Hepatocyte (in vitro differentiated cells): ENCODE data around the gene PRKAR1B. TPM values are rescaled to one million over a fixed set of nuclear protein-coding genes. Genes with fewer than 3 reads are reported as not detected.

ENCODE experiments used
- DNase-seq: peaks from one replicate; pipeline ENCODE4 v3.0.0-alpha.2; 2016; ENCODE audit warnings: low spot score
- H2AFZ ChIP-seq: fragments of 200-600 bp; sonication (generic); 2 replicates; pipeline ENCODE4 v1.6.0; 2016; ENCODE audit warnings: antibody characterized with exemption, mild to moderate bottlenecking
- H3K27ac ChIP-seq: fragments of 200-600 bp; sonication (generic); 2 replicates; pipeline ENCODE4 v1.5.1; 2016; ENCODE audit warnings: mild to moderate bottlenecking
- H3K27me3 ChIP-seq: fragments of 200-600 bp; sonication (generic); 2 replicates; pipeline ENCODE4 v1.6.1; 2016
- H3K36me3 ChIP-seq: fragments of 200-600 bp; sonication (generic); replicated peaks from 2 replicates; pipeline ENCODE4 v1.5.1; 2016; ENCODE audit warnings: low read depth; ENCODE audit not compliant: insufficient read depth
- H3K4me1 ChIP-seq: fragments of 200-600 bp; sonication (generic); 2 replicates; pipeline ENCODE4 v1.5.1; 2016; ENCODE audit warnings: mild to moderate bottlenecking, moderate library complexity; ENCODE audit not compliant: insufficient read depth
- H3K4me2 ChIP-seq: fragments of 200-600 bp; sonication (generic); 2 replicates; pipeline ENCODE4 v1.6.0; 2016
- H3K4me3 ChIP-seq: fragments of 200-600 bp; sonication (generic); 2 replicates; pipeline ENCODE4 v1.5.1; 2016; ENCODE audit warnings: mild to moderate bottlenecking
- H3K79me2 ChIP-seq: fragments of 200-600 bp; sonication (generic); 2 replicates; pipeline ENCODE4 v1.6.0; 2017; ENCODE audit warnings: mild to moderate bottlenecking
- H3K9me2 ChIP-seq: fragments of 200-600 bp; sonication (generic); replicated peaks from 2 replicates; pipeline ENCODE4 v1.6.0; 2017; ENCODE audit warnings: mild to moderate bottlenecking; ENCODE audit not compliant: insufficient read depth
- H3K9me3 ChIP-seq: fragments of 200-600 bp; sonication (generic); 2 replicates; pipeline ENCODE4 v1.5.1; 2016; ENCODE audit warnings: low read depth, mild to moderate bottlenecking
- H4K20me1 ChIP-seq: fragments of 200-600 bp; sonication (generic); 2 replicates; pipeline ENCODE4 v1.6.0; 2016; ENCODE audit warnings: mild to moderate bottlenecking; ENCODE audit not compliant: insufficient read depth, poor library complexity, severe bottlenecking
- CTCF ChIP-seq: fragments of 200-600 bp; sonication (generic); IDR thresholded peaks from 2 replicates; pipeline ENCODE4 v1.5.1; 2016; ENCODE audit warnings: antibody characterized with exemption, mild to moderate bottlenecking; ENCODE audit not compliant: poor library complexity
- EZH2 ChIP-seq: fragments of 200-600 bp; sonication (generic); IDR thresholded peaks from 2 replicates; pipeline ENCODE4 v1.6.1; 2016; ENCODE audit warnings: antibody characterized with exemption, mild to moderate bottlenecking, borderline replicate concordance
- EZH2phosphoT487 ChIP-seq: fragments of 200-600 bp; sonication (generic); IDR thresholded peaks from one replicate; pipeline ENCODE4 v1.6.1; 2018; ENCODE audit warnings: antibody characterized with exemption, mild to moderate bottlenecking, low read depth, moderate library complexity; ENCODE audit not compliant: unreplicated experiment, severe bottlenecking
- WGBS: methylation state at CpG from one replicate; pipeline ENCODE4 v1.1.6; 2016; ENCODE audit warnings: low lambda C conversion rate; ENCODE audit errors: missing lambda C conversion rate; 5-methylcytosine and 5-hydroxymethylcytosine counted together
- polyA plus RNA-seq: library from polyadenylated mRNA; unstranded; fragments of >200 nt; fragmentation: Nextera tagmentation; extraction: Ambion mirVana; gene quantifications from 2 replicates; pipeline ENCODE4 v1.2.1, GENCODE V29; 2016
- total RNA-seq: library from RNA; depleted of rRNA; stranded (reverse); fragments of >200 nt; gene quantifications from 2 replicates; pipeline ENCODE4 v1.2.3, GENCODE V29; 2014

The PRKAR1B gene
- total and polyA plus RNA-seq, 2 experiments from 2014 or later, result 16.6 to 28.7 TPM

- H3K36me3 ChIP-seq, result no peaks in the 10 kb centered on the region
- TF ChIP-seq CTCF (no peak), EZH2phosphoT487 (no peak), EZH2 (no peak)
- no peak overlapping the region for H2AFZ ChIP-seq
- H3K79me2 ChIP-seq, result no peaks in the 10 kb centered on the region
- 93% methylated on average over 30 of the region's 30 CpGs for WGBS
- no peak overlapping the region for H3K27ac ChIP-seq
- peaks cover 11% of the 10 kb centered on the region for H3K4me1 ChIP-seq
- no peak for DNase-seq
- no peak overlapping the region for H3K4me2 ChIP-seq
- H4K20me1 ChIP-seq, result no peaks in the 10 kb centered on the region
- H3K4me3 ChIP-seq, result no peak overlapping the region
- no peaks in the 10 kb centered on the region for H3K9me2 ChIP-seq
- no peaks in the 10 kb centered on the region for H3K27me3 ChIP-seq
- no peaks in the 10 kb centered on the region for H3K9me3 ChIP-seq
Measured at GRCh38 chr7:556291-556826, 170.7 kb downstream of the PRKAR1B start.

GRCh38 chr7:555551-556160 is 171.4 kb downstream of the PRKAR1B start:
- no peaks in the 10 kb centered on the region for H3K27me3 ChIP-seq
- H3K4me2 ChIP-seq, result no peak overlapping the region
- no peak overlapping the region for H3K27ac ChIP-seq
- H2AFZ ChIP-seq, result no peak overlapping the region
- no peaks in the 10 kb centered on the region for H3K9me3 ChIP-seq
- H3K4me3 ChIP-seq, result no peak overlapping the region
- no peak for TF ChIP-seq EZH2
- no peak for TF ChIP-seq EZH2phosphoT487
- TF ChIP-seq CTCF, result no peak
- H3K36me3 ChIP-seq, result no peaks in the 10 kb centered on the region
- no peaks in the 10 kb centered on the region for H3K79me2 ChIP-seq
- H3K4me1 ChIP-seq, result peaks cover 11% of the 10 kb centered on the region
- no peaks in the 10 kb centered on the region for H4K20me1 ChIP-seq
- WGBS, result 99% methylated on average over 14 of the region's 18 CpGs
- DNase-seq, result no peak
- no peaks in the 10 kb centered on the region for H3K9me2 ChIP-seq

- Histone ChIP-seq H2AFZ (no peak overlapping the region), H3K9me3 (no peaks in the 10 kb centered on the region), H3K9me2 (no peaks in the 10 kb centered on the region), H4K20me1 (no peaks in the 10 kb centered on the region), H3K4me2 (no peak overlapping the region), H3K4me1 (peaks cover 11% of the 10 kb centered on the region), H3K27me3 (no peaks in the 10 kb centered on the region), H3K36me3 (no peaks in the 10 kb centered on the region), H3K27ac (no peak overlapping the region), H3K79me2 (no peaks in the 10 kb centered on the region), H3K4me3 (no peak overlapping the region)
- no peak for DNase-seq
- no peak for TF ChIP-seq CTCF
- 82% methylated on average over 18 of the region's 18 CpGs for WGBS
Measured at GRCh38 chr7:553636-554111, 173.4 kb downstream of the PRKAR1B start.
